SK-MEL-5 (cell line): ENCODE data around the gene CACFD1. TPM values are rescaled to one million over a fixed set of nuclear protein-coding genes. Genes with fewer than 3 reads are reported as not detected.
A peak's percentile ranks its signal among the peaks of the same experiment; 100 is the strongest.

ENCODE experiments used
- DNase-seq: peaks from one replicate; pipeline ENCODE4 v3.0.0-alpha.2; 2016; ENCODE audit warnings: low read depth, low spot score
- in situ Hi-C: cut with HindIII; loops from 2 replicates; pipeline ENCODE4 v1.10.0; 2016; ENCODE audit warnings: low sequenced_read_pairs, high pct_unique_total_duplicates, low pct_unique_long_range_greater_than_20kb
- total RNA-seq: library from RNA; depleted of rRNA; stranded (reverse); fragments of >200 nt; shearing (Covaris generic); gene quantifications from 2 replicates; pipeline ENCODE4 v1.2.3, GENCODE V29; 2014

CACFD1 gene
- total RNA-seq, 1 experiment from 2014 or later = 3.6 TPM

- DNase-seq = no peak
- in situ Hi-C loops = no loop called here
Observed at GRCh38 chr9:133472753-133473378, 13.1 kb downstream of the CACFD1 start.

GRCh38 chr9:133473743-133474142, 14.0 kb downstream of the CACFD1 start:
- in situ Hi-C loops = no loop called here
- no peak for DNase-seq

GRCh38 chr9:133474215-133474614, 14.4 kb downstream of the CACFD1 start:
- in situ Hi-C loops = no loop called here
- no peak for DNase-seq

- no peak for DNase-seq
- in situ Hi-C loops = no loop called here
Observed at GRCh38 chr9:133474853-133475252, 15.1 kb downstream of the CACFD1 start.

GRCh38 chr9:133475292-133476012, 15.7 kb downstream of the CACFD1 start:
- in situ Hi-C loops = no loop called here
- no peak for DNase-seq

GRCh38 chr9:133476036-133476931, 16.5 kb downstream of the CACFD1 start:
- no peak for DNase-seq
- in situ Hi-C loops = no loop called here

- DNase-seq = no peak
- in situ Hi-C loops = no loop called here
Observed at GRCh38 chr9:133476941-133477340, 17.2 kb downstream of the CACFD1 start.

- in situ Hi-C loops = no loop called here
- DNase-seq = no peak
Observed at GRCh38 chr9:133477461-133477860, 17.7 kb downstream of the CACFD1 start.

GRCh38 chr9:133477992-133478850, 18.4 kb downstream of the CACFD1 start:
- in situ Hi-C loops = no loop called here
- no peak for DNase-seq

- in situ Hi-C loops = no loop called here
- DNase-seq = peak; percentile 73
Observed at GRCh38 chr9:133478851-133479711, 19.3 kb downstream of the CACFD1 start, which contains the start of gene SLC2A6. Gene SLC2A6 (minus strand): TSS chr9:133479099. CDS start chr9:133479059, 40 bp downstream.

- DNase-seq = no peak
- in situ Hi-C loops = loop anchor here (10.0 kb wide), 1 partner anchor 109 kb away; the partner anchor contains the start of genes STKLD1 and SURF4
Observed at GRCh38 chr9:133483611-133484010, 23.8 kb downstream of the CACFD1 start.

- no peak for DNase-seq
Observed at GRCh38 chr9:133484671-133485437, 25.1 kb downstream of the CACFD1 start.

GRCh38 chr9:133485531-133486260, 25.9 kb downstream of the CACFD1 start:
- DNase-seq = peak; percentile 16
- in situ Hi-C loops = loop anchor here (10.0 kb wide), 1 partner anchor 111 kb away; the partner anchor contains the start of genes STKLD1 and SURF4

More at GRCh38 chr9:133484671-133485437, 25.1 kb downstream of the CACFD1 start:
- in situ Hi-C loops = loop anchor here (10.0 kb wide), 1 partner anchor 110 kb away; the partner anchor contains the start of genes STKLD1 and SURF4

GRCh38 chr9:133487331-133487725, 27.6 kb downstream of the CACFD1 start:
- DNase-seq = no peak
- in situ Hi-C loops = loop anchor here (10.0 kb wide), 1 partner anchor 113 kb away; the partner anchor contains the start of genes STKLD1 and SURF4
